HepG2 (cell line): ENCODE measurements around the gene LIN7A.

Source experiments
- ELF1 ChIP-seq: sonication (generic); formaldehyde crosslinking; IDR thresholded peaks from 2 replicates; pipeline ENCODE4 v1.4.0; 2020; ENCODE audit warnings: missing genetic modification reagents
- ELF4 ChIP-seq: sonication (generic); formaldehyde crosslinking; IDR thresholded peaks from 2 replicates; pipeline ENCODE4 v1.5.0; 2020; ENCODE audit warnings: missing genetic modification reagents, mild to moderate bottlenecking, moderate library complexity, borderline replicate concordance
- HDAC2 ChIP-seq: sonication (generic); formaldehyde crosslinking; IDR thresholded peaks from 2 replicates; pipeline ENCODE4 v1.4.0; 2020; ENCODE audit warnings: missing genetic modification reagents
- HDAC6 ChIP-seq: fragments of 200-600 bp; sonication (generic); IDR thresholded peaks from 2 replicates; pipeline ENCODE4 v1.7.0; 2017; ENCODE audit warnings: mild to moderate bottlenecking, antibody characterized with exemption, low read length, low read depth
- MBD4 ChIP-seq: IDR thresholded peaks from 2 replicates; pipeline ENCODE4 v1.6.1; 2012; ENCODE audit warnings: low read length, inconsistent platforms, borderline replicate concordance
- NFE2L2 ChIP-seq: fragments of 150-350 bp; IDR thresholded peaks from 2 replicates; pipeline ENCODE4 v1.6.1; 2014; ENCODE audit warnings: low read length
- POLR2A ChIP-seq, 2 experiments: IDR thresholded peaks; 2 replicates each; pipeline ENCODE4 v1.6.1; 2011; ENCODE audit warnings: low read depth in 2 of 2, low read length in 2 of 2, mild to moderate bottlenecking in 1 of 2, moderate library complexity in 1 of 2; ENCODE audit not compliant: insufficient read depth in 1 of 2
- RARG ChIP-seq: sonication (generic); formaldehyde crosslinking; IDR thresholded peaks from 2 replicates; pipeline ENCODE4 v1.4.0; 2020; ENCODE audit warnings: low read depth, mild to moderate bottlenecking, missing genetic modification reagents
- WIZ ChIP-seq: sonication (generic); formaldehyde crosslinking; IDR thresholded peaks from 2 replicates; pipeline ENCODE4 v1.5.1; 2020; ENCODE audit warnings: mild to moderate bottlenecking, missing genetic modification reagents
- ZFP36 ChIP-seq: fragments of 150-350 bp; IDR thresholded peaks from 2 replicates; pipeline ENCODE4 v1.6.1; 2018; ENCODE audit warnings: borderline replicate concordance, low read length, low read depth; ENCODE audit not compliant: partially characterized antibody
- TF ChIP-seq, protein P1 (sequence below): sonication (generic); formaldehyde crosslinking; IDR thresholded peaks from 2 replicates; pipeline ENCODE4 v1.9.0; 2021; ENCODE audit warnings: missing genetic modification reagents, borderline replicate concordance
- TF ChIP-seq, protein P2 (sequence below): sonication (generic); formaldehyde crosslinking; IDR thresholded peaks from 2 replicates; pipeline ENCODE4 v1.5.0; 2020; ENCODE audit warnings: mild to moderate bottlenecking, missing genetic modification reagents, moderate library complexity
- TF ChIP-seq, protein P3 (sequence below): IDR thresholded peaks from 2 replicates; pipeline ENCODE4 v1.6.1; 2016; ENCODE audit warnings: control low read depth

DNA sequence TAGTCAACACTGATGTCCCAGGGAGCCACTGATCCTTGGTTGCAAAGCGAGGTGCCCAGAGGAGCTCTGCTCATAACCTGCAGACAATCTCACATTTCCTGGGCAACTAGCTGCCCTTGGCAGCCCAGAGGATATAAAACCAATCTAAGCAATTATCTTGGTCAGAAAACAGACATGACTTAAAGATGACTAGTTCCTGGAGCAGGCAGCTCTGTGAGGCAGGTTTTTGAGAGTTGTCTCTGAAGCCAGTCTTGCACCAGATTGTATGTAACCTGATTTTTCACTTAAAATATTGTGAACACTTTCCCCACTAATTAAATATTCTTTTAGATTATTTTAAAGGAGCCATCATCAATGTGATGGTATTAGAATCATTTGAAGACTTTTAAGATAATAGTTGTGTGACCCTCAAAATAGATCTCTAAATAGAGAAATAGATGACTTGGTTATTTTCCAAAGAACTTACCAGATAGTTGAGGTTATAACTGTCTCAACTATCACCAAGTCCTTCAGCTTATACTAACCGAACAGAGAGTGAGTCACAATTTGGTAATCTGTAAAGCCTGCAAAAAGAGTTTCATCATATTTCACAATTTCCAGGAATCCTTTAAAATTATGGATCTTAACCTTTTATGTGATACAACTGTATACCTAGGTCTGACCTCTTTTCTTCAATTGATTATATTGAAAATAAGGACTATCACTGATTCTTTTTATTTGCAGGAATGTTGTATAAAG is 75.9 kb downstream of the LIN7A start:
- TF ChIP-seq, protein P1, sequence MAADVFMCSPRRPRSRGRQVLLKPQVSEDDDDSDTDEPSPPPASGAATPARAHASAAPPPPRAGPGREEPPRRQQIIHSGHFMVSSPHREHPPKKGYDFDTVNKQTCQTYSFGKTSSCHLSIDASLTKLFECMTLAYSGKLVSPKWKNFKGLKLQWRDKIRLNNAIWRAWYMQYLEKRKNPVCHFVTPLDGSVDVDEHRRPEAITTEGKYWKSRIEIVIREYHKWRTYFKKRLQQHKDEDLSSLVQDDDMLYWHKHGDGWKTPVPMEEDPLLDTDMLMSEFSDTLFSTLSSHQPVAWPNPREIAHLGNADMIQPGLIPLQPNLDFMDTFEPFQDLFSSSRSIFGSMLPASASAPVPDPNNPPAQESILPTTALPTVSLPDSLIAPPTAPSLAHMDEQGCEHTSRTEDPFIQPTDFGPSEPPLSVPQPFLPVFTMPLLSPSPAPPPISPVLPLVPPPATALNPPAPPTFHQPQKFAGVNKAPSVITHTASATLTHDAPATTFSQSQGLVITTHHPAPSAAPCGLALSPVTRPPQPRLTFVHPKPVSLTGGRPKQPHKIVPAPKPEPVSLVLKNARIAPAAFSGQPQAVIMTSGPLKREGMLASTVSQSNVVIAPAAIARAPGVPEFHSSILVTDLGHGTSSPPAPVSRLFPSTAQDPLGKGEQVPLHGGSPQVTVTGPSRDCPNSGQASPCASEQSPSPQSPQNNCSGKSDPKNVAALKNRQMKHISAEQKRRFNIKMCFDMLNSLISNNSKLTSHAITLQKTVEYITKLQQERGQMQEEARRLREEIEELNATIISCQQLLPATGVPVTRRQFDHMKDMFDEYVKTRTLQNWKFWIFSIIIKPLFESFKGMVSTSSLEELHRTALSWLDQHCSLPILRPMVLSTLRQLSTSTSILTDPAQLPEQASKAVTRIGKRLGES (CRISPR knock-in tag) = no peak
- TF ChIP-seq ZFP36 = no peak
- TF ChIP-seq NFE2L2 = no peak
- TF ChIP-seq POLR2A (IDR thresholded peaks at IDR 0.05; ENCODE audit: insufficient read depth in 1 of 2, low read depth in 2 of 2, low read length in 2 of 2) = no peak
- no peak for TF ChIP-seq ELF4 (CRISPR knock-in tag)
- TF ChIP-seq MBD4 = no peak
- no peak for TF ChIP-seq ELF1 (CRISPR knock-in tag)
- TF ChIP-seq HDAC2 (CRISPR knock-in tag) = no peak
- TF ChIP-seq, protein P2, sequence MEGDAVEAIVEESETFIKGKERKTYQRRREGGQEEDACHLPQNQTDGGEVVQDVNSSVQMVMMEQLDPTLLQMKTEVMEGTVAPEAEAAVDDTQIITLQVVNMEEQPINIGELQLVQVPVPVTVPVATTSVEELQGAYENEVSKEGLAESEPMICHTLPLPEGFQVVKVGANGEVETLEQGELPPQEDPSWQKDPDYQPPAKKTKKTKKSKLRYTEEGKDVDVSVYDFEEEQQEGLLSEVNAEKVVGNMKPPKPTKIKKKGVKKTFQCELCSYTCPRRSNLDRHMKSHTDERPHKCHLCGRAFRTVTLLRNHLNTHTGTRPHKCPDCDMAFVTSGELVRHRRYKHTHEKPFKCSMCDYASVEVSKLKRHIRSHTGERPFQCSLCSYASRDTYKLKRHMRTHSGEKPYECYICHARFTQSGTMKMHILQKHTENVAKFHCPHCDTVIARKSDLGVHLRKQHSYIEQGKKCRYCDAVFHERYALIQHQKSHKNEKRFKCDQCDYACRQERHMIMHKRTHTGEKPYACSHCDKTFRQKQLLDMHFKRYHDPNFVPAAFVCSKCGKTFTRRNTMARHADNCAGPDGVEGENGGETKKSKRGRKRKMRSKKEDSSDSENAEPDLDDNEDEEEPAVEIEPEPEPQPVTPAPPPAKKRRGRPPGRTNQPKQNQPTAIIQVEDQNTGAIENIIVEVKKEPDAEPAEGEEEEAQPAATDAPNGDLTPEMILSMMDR (CRISPR knock-in tag) = no peak
- no peak for TF ChIP-seq HDAC6
- no peak for TF ChIP-seq WIZ (CRISPR knock-in tag)
- TF ChIP-seq RARG (CRISPR knock-in tag) = no peak
- TF ChIP-seq, protein P3, sequence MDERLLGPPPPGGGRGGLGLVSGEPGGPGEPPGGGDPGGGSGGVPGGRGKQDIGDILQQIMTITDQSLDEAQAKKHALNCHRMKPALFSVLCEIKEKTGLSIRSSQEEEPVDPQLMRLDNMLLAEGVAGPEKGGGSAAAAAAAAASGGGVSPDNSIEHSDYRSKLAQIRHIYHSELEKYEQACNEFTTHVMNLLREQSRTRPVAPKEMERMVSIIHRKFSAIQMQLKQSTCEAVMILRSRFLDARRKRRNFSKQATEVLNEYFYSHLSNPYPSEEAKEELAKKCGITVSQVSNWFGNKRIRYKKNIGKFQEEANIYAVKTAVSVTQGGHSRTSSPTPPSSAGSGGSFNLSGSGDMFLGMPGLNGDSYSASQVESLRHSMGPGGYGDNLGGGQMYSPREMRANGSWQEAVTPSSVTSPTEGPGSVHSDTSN = no peak
